ENCODE data around the gene LPIN3.

LPIN3 gene

GRCh38 chr20:41408986-41409385 lies 68.4 kb downstream of the LPIN3 start:
- no peak overlapping the region for H3K4me3 ChIP-seq (ENCODE audit: low read depth, low read length)
- ChIA-PET POLR2A (no interaction called here), CTCF (interaction anchor here (0.7 to 8.4 kb wide), 11 partner anchors 11 to 2000 kb away, joined by 3 to 172 read pairs (median 5); partner anchors contain the start of gene LPIN3)
- no peak for TF ChIP-seq CTCF (IDR thresholded peaks at IDR 0.05; ENCODE audit: insufficient read depth, low read length, missing control alignments)
- DNase-seq (ENCODE audit: low read depth, low spot score): no peak

All from AG04449 (cell line).